Glomerular endothelial cell (primary cell): Measurements from ENCODE around the gene TBX6. TPM values are rescaled to one million over a fixed set of nuclear protein-coding genes. Genes with fewer than 3 reads are reported as not detected.
"Not testable (repeated sequence)": the region's sequence is repeated elsewhere in the genome, so short reads cannot be mapped to it uniquely, and the experiment has no call there.

Source experiments
- DNase-seq: peaks from one replicate; pipeline ENCODE4 v3.0.0-alpha.2; 2011; ENCODE audit warnings: low read depth, low spot score; ENCODE audit errors: extremely low read depth
- total RNA-seq: library from RNA; depleted of rRNA; stranded (reverse); fragments of >200 nt; gene quantifications from 2 replicates; pipeline ENCODE4 v1.2.3, GENCODE V29; 2015

TBX6 gene, protein sequence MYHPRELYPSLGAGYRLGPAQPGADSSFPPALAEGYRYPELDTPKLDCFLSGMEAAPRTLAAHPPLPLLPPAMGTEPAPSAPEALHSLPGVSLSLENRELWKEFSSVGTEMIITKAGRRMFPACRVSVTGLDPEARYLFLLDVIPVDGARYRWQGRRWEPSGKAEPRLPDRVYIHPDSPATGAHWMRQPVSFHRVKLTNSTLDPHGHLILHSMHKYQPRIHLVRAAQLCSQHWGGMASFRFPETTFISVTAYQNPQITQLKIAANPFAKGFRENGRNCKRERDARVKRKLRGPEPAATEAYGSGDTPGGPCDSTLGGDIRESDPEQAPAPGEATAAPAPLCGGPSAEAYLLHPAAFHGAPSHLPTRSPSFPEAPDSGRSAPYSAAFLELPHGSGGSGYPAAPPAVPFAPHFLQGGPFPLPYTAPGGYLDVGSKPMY
- total RNA-seq: 0.41 and 0.58 TPM in 2 replicates

DNA sequence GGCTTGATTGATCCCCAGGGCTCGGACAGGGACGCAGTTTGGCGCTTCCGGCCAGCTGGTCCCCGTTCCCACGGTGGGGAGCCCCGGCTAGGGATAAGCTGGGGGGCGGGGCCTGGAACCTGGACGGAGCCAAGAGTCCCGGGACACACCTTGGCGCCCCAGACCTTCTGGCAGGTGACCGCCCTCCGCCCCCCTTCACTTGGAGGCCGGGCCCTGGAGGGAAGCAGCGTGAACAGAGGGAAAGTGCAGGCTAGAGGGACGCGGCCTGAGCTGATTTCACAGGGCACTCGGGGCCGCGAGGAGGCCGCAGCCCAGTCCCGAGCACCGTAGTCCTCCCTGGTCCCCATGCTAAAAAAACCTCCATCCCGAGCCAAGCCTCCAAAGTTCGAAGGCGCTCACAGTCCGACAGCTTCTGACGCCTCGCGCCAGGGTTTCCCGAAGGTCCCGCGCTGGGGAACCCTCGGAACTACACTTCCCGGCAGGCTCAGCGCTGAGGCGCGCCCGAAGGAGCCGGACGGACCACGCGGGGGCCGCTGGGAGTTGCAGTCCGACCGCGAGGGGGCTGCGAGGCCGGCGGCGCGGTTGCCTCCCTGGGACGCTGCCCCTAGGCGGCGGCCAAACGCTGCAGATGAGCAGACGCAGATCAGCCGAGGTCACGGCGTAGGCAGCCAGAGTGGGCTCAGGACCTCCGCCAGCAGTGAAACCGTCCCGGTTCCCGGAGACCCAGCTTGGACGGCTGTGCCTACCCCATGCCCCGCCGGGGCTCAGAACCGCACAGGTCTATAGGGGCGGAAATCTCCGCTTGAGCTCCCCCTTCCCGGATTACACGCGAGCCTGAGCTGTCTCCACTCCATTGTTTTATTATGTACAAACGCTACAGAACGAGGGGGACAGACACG, at the start of gene TBX6:
TBX6 (minus strand) TSS at position 451 of the 899 bp plus-strand sequence. CDS start 731 bp downstream, outside the sequence.
- no peak for DNase-seq

DNA sequence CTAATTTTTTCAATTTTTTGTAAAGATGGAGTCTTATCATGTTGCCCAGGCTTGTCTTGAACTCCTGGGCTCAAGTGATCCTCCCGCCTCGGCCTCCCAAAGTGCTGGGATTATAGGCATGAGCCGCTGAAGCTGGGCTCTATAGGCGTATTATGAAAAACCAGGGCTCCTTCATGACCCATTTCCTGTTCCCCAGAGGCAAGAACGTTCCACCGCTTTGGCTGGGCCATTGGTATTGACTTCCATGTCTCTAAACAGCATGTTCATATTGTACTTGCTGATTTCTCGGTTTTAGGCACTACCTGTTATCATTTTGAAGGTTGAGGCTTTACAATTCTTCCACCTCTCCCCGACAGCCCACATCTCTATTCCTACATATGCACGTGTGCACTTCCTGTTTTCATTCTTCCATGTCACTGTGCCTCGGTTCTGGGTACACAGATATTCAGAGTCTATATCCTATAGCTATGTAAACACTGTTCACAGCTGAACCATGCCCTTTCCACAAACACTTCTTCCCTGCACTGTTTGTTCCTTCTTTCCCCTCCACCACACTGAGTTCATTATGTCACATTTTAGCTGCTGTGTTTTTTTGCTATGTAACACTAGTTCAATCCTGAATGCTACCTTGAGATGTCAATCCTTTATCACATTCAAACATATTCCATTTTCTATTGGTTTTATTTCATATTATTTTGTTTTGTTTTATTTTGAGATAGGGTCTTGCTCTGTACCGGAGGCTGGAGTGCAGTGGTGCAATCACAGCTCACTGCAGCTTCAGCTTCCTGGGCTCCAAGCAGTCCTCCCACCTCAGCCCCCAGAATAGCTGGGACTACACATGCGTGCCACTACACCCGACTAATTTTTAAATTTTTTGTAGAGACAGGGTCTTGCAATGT, 48.1 kb upstream of the TBX6 start:
- no peak for DNase-seq

DNA sequence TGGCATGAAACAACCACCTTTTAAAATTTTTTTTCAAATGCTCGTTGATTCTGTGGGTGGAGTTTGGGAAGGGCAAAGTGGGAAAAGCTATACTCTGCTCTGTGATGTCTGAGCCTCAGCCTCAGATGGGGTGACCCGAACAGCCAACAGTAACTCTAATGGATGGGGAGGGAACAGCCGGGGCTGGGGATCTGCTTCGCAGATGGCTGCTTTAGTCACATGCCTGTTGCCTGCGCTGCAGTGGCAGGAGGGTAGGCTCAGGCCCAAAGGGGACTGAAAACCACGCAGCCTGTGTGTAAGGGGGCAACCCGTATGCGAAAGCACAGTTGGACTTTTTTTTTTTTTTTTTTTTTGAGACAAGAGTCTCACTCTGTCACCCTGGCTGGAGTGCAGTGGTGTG, 46.2 kb upstream of the TBX6 start:
- no peak for DNase-seq

DNA sequence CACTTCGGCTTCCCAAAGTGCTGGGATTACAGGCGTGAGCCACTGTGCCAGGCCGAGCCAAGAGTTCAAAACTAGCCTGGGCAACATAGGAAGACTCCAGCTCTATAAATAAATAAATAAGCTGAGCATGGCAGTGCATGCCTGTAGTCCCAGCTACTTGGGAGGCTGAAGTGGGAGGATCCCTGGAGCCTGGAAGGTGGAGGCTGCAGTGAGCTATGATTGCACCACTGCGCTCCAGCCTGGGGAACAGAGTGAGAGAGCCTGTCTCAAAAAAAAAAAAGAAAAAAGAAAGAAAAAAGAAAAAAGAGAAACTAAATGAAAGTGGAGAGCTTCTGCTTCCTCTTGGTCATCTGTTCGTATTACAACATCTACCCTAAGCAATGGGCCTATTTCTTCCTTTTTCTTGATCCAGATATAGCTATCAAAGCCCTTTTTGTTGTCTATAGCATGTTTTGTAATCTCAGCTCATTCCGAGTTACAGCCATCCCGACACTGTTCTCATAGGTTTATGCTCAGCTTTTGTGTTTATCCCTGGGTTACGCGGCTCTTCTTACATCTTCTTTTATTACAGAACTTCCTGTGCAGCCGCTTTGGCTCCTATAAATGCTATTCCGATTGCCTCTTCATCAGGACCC, 45.4 kb upstream of the TBX6 start:
- DNase-seq: no peak

DNA sequence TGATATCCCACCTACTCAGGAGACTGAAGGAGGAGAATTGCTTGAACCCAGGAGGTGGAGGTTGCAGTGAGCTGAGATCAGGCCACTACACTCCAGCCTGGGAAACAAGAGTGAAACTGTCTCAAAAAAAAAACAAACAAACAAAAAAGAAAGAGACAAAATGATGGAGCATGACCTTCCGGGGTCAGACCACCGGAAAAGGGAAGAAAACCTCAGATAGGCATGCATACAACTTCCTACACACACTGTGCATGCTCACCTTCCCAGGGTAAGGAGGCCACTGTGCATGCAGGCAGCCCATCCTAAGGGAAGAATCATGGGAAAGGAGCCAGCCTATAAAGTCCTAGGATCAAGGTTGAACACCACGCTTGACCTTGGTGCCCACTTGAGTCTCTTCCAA, 40.9 kb upstream of the TBX6 start:
- DNase-seq: no peak

DNA sequence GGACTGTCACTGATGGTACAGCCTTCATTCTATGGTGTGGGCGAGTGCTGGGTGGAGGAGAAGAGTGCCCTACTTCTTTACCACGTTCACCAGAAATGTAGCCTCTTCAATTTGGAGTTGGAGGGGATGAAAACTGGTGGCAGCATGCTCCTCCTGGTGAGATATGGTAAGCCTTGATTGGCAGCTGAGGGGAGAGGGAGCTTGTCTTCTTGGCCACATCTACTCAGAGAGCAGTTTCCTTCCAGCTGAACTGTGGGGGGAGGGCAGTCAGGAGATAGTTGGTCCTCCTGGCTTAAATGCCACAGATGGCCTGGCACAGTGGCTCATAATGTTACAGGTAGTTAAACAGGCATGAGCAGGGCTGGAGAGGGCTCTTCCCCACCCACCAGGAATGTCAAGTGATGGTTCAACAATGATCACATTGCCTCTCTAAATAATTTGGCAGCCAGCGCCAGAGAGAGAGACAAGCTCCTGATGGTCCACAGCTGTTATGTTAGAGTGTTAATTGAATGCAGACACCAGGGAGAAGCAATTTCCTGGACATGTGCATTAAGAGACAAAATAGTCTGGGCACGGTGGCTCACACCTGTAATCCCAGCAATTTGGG, 40.2 kb upstream of the TBX6 start:
- no peak for DNase-seq

DNA sequence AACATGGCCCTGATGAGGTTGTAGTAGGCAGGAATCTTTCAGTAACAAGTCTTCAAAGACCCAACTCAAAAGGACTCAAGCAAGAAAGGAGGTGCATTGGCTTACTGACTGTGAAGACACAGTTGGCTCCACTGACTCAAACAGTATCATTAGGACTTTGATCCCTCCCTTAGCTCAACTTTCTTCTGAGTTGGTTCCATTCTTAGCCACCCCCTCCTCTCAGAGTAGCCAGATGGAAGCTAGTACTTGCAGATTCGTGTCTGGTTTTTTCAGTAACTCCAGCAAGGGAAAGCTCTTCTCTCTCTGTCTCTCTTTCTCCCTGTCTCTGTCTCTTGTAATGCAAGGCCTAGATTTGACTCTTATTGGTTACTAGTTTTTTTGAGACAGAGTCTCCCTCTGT, 36.3 kb upstream of the TBX6 start:
- DNase-seq: no peak

DNA sequence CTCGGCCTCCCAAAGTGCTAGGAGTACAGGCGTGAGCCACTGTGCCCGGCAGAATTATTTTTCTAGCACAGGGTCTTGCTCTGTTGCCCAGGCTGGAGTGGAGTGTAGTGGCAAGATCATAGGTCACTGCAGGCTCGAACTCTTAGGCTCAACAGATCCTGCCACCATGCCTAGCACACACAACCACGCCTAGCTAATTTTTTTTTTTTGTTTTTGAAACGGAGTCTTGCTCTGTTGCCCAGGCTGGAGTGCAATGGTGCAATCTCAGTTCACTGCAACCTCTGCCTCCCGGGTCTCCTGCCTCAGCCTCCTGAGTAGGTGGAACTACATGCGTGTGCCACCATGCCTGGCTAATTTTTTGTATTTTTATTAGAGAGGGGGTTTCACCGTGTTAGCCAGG, 34.0 kb upstream of the TBX6 start:
- not testable (repeated sequence) for DNase-seq

DNA sequence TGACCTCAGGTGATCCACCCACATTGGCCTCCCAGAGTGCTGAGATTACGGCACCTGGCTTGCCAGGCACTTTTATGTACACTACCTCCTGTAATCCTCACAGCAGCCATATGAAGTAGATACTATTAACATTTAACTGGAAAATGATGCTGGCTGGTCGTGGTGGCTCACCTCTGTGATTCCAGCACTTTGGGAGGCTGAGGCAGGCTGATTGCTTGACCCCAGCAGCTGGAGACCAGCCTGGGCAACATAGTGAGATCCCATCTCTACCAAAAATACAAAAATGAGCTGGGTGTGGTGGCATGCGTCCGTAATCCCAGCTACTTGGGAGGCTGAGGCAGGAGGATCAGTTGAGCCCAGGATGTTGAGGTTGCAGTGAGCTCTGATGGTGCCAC, 33.3 kb upstream of the TBX6 start:
- no peak for DNase-seq

DNA sequence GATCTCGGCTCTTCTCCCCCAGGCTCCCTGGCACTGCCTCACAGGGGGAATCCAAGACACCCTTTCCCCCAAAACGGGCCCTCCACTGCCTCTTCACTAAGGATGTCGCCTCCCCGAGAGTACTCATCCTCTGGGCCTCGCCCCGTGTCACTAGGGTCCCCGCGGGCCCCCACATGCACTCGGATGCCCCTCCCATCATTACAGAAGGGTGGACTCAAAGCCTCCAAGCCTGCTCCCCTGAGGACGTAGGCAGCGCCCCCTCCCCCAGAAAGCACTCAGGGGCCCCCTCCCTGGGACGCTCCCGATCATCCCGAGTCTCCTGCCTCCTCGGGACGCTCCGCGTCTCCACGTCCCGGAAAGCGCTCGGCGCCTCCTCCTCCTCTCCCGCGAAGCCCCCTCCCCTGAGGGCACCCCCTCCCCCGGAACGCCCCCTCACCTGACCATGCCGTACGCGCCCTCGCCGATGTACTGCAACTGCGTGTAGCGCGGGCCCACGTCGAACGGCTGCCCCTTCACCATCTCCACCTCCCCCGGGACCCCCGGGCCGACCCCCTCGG, 31.0 kb upstream of the TBX6 start:
- DNase-seq: no peak

DNA sequence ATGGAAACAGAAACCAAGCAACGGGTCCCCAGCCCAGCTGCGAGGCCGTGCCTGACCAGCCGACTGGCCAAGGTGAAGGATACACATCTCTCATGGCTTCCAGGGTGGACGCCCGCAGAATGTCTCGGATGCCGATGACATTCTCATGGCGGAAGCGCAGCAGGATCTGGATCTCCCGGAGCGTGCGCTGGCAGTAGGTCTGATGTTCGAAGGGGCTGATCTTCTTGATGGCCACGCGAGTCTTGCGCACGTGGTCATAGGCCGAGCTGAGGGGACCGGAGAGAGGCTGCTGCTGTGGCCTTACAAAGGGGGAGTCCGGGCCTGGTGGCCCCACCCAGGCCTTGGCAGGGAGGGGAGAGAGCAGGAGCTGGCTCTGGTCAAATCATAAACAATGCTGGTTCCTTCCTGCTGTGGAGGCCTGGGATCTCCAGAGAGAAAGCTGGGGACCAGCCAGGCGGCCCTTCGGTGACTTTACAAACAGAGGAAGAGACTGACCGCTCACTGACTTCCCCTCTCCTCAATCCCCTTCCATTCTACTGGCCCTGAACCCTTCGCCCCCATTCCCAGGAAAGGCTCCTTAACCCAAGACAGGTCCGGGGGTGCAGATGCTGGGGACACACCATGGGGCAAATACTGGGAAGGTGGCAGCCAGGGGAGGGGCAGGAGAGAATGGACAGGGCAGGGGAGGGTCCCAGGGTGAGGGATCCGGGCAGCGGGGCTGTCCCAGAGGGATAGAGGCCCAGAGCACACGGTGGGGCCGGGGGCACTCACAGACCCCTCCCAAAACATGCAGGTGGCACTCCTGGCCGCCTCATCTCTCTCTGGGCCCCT, 30.2 kb upstream of the TBX6 start:
- DNase-seq: no peak

DNA sequence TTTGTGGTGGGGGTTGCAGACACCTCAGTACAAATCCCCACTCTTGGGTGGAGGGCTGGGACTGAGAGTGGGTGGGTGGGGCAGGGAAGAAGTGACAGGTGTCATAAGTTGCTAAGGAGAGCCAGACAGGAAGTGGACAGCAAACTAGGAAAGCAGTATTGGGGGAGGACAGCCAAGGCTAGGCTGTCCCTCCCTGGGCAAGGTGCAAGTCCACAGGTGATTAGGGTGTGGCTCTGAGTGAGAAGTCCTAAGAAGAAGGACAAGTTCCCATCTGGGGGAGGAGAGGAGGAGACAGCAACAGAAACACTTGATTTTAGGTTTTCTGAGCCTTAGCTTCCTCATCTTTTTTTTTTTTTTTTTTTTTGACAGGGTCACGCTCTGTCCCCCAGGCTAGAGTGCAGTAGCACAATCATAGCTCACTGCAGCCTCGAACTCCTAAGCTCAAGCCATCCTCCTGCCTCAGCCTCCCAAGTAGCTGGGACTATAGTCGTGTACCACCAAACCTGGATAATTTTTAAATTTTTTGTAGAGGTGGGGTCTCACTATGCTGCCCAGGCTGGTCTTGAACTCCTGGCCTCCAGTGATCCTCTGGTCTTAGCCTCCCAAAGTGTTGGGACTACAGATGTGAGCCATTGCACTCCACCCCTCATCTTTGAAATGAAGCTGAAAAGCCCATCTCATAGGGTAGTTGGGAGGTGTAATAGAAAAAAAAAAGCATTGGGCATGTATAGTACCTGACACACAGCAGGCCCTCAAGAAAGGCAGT, 28.8 kb upstream of the TBX6 start:
- no peak for DNase-seq

DNA sequence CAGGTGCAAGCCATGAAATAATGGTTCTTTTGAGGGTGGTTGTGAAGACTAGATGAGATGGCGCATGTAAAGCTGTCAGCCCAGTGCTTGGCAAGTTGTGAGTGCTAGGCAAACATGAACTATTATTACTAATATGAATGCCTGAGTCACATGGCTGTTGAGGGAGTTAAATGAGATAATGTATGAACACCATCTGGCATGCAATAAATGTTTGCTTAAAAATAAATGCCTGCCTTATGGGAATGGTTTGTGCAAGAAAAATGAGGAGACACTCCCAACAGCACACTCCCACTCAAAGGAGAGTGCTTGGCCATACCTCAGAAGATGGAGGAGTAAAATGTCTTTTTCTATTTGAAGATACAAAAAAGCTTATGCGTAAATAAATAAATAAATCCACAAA, 27.7 kb upstream of the TBX6 start:
- DNase-seq: no peak

DNA sequence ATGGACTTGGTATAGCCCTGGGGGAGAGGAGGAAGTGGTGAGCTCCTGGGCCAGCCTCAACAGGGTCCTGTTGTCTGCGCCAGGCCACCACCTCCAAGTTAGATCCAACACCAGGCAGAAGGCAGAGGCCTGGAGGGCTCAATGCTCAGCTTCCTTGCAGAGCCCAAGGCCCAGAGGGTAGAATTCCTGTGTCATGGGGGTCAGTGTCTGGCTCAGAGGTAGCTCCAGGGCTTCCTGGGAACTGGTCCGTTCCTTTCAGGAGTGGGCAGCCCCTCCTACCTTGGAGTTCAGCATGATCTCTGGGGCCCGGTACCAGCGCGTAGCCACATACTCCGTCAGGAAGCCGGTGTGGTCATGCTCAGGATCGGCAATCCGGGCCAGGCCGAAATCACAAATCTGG, 26.0 kb upstream of the TBX6 start:
- no peak for DNase-seq

DNA sequence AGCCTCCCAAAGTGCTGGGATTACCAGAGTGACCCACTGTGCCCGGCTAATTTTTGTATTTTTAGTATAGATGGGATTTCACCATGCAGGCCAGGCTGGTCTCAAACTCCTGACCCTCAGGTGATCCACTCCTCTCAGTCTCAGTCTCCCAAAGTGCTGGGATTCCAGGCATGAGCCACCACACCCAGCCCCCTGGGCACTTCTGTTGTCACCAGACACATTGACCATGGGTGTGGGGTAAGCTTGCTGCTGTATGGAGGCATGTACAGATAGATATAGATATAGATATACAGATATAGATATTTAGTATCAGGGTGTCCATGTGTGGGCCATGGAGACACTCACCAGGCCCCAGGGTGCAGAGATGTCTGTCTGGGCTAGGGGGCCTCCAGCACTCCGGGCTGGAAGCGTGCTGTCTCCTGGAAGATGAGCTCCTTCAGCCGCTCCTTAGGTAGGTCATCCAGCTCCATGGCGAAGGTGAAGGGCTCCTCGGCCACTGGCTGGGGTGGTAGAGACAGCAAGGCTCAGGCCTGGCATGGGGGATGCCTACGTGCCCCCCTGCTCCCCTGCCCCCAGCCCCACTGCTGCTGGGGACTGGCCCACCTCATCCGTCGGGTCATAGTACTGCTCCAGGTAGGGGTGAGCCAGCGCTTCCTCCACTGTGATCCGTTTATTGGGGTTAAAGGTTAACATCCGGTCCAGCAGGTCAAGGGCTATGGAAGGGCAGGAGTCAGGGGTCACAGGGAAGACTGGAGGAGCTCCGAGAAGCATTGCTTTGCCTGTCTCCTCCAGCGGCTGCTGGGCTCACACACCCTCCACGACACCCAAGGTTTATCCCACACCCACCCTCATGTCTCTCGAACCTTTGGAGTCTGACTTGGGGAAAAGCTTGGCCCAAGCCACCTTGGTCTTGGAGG, 24.8 kb upstream of the TBX6 start:
- DNase-seq: no peak

DNA sequence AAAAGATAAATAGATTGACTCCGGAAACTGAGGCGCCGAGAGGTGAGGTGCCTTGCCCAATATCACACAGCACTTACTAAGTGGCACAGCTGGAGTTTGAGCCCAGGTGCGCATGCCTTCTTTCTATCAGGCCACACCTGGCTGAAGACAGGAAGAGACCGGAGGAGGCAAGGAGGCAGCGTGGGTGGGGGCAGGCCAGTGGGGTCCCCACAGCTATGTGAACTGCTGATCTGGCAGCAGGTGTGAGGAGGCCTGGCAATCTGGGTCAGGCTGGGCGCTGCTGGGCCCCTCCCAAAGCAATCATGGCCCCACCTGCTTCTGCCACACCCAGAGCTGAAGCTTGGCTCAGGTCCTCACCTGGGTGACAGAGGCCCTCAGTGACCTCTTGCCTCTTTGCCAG, 23.5 kb upstream of the TBX6 start:
- DNase-seq: no peak

DNA sequence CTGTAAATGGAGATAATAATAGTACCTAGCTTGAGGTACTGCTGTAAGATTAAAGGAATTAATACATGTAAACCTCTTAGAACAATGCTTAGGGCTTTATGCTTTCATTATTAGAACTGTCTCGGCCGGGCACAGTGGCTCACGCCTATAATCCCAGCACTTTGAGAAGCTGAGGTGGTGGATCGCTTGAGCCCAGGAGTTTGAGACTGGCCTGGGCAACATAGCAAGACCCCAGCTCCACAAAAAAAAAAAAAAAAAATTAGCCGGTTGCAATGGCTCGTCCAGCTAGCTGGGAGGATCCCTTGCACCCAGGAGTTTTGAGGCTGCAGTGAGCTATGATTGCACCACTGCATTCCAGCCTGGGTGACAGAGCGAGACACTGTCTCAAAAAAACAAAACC, 23.1 kb upstream of the TBX6 start:
- DNase-seq: not testable (repeated sequence)
